ENCODE measurements around the gene TMSB15B. TPM values are rescaled to one million over a fixed set of nuclear protein-coding genes. Genes with fewer than 3 reads are reported as not detected.
A peak's percentile ranks its signal among the peaks of the same experiment; 100 is the strongest.
"Not testable (repeated sequence)": the region's sequence is repeated elsewhere in the genome, so short reads cannot be mapped to it uniquely, and the experiment has no call there.

The TMSB15B gene
- total and polyA plus RNA-seq, 2 donors, result 9.1 to 10.9 TPM

- no peak overlapping the region for H3K4me3 ChIP-seq (ENCODE audit: low read length in 2 of 2)
- H3K27ac ChIP-seq (ENCODE audit: low read depth in 1 of 2, low read length in 1 of 2), result no peak overlapping the region
- WGBS, result 93% methylated on average over 4 of the region's 4 CpGs
- peaks cover 0 to 4% of the 10 kb centered on the region in 2 donors for H3K36me3 ChIP-seq (ENCODE audit: control insufficient read depth in 2 of 2, insufficient read depth in 2 of 2, low read length in 1 of 2)
- H3K4me1 ChIP-seq (ENCODE audit: control insufficient read depth in 2 of 2, insufficient read depth in 2 of 2, low read length in 2 of 2), result no peaks in the 10 kb centered on the region
- DNase-seq (ENCODE audit: low read depth in 6 of 9, low spot score in 9 of 9), result no peak
- H3K9me3 ChIP-seq (ENCODE audit: control insufficient read depth in 2 of 2, insufficient read depth in 1 of 2, low read length in 1 of 2), result no peaks in the 10 kb centered on the region
- no peaks in the 10 kb centered on the region for H3K27me3 ChIP-seq (ENCODE audit: control insufficient read depth in 2 of 2, insufficient read depth in 1 of 2, low read length in 1 of 2)
Observed at GRCh38 chrX:103932133-103932532, 30.3 kb upstream of the TMSB15B start.

- H3K9me3 ChIP-seq (ENCODE audit: control insufficient read depth in 2 of 2, insufficient read depth in 1 of 2, low read length in 1 of 2); H3K4me3 ChIP-seq (ENCODE audit: low read length in 2 of 2); H3K36me3 ChIP-seq (ENCODE audit: control insufficient read depth in 2 of 2, insufficient read depth in 2 of 2, low read length in 1 of 2); H3K4me1 ChIP-seq (ENCODE audit: control insufficient read depth in 2 of 2, insufficient read depth in 2 of 2, low read length in 2 of 2); H3K27me3 ChIP-seq (ENCODE audit: control insufficient read depth in 2 of 2, insufficient read depth in 1 of 2, low read length in 1 of 2); DNase-seq (ENCODE audit: low read depth in 6 of 9, low spot score in 9 of 9); H3K27ac ChIP-seq (ENCODE audit: low read depth in 1 of 2, low read length in 1 of 2): not testable (repeated sequence)
- WGBS, result 93% methylated on average over 6 of the region's 6 CpGs
Observed at GRCh38 chrX:103940257-103940656, 22.2 kb upstream of the TMSB15B start.

- peak in 3 of 9 donors; percentile 4 to 24 (median 12) for DNase-seq (ENCODE audit: low read depth in 6 of 9, low spot score in 9 of 9)
- Histone ChIP-seq H3K27ac (ENCODE audit: low read depth in 1 of 2, low read length in 1 of 2) (no peak overlapping the region), H3K27me3 (ENCODE audit: control insufficient read depth in 2 of 2, insufficient read depth in 1 of 2, low read length in 1 of 2) (no peaks in the 10 kb centered on the region), H3K4me1 (ENCODE audit: control insufficient read depth in 2 of 2, insufficient read depth in 2 of 2, low read length in 2 of 2) (no peaks in the 10 kb centered on the region), H3K4me3 (ENCODE audit: low read length in 2 of 2) (no peak overlapping the region), H3K9me3 (ENCODE audit: control insufficient read depth in 2 of 2, insufficient read depth in 1 of 2, low read length in 1 of 2) (no peaks in the 10 kb centered on the region), H3K36me3 (ENCODE audit: control insufficient read depth in 2 of 2, insufficient read depth in 2 of 2, low read length in 1 of 2) (no peaks in the 10 kb centered on the region)
- WGBS, result 18% methylated on average over 3 of the region's 3 CpGs
Observed at GRCh38 chrX:103941201-103941975, 21.0 kb upstream of the TMSB15B start.

DNA sequence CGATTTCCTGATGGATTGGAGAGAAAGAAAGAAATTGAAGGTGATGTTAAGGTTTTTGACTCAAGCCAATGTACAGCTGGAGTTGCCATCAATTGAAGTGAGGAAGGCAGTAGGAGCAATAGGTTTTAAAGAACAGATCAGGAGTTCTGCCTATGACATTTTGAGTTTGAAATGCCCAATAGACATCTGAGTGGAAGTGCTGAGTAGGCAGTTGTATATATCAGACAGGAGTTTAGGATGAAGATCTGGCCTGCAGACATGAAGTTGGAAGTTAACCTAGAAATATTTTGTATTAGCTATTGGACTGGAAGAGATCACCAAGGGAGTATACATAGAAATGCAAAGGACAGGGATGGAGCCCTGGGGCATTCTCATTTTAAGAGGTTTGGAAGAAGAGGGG, 12.9 kb upstream of the TMSB15B start:
- H3K36me3 ChIP-seq (ENCODE audit: control insufficient read depth in 2 of 2, insufficient read depth in 2 of 2, low read length in 1 of 2), result no peaks in the 10 kb centered on the region
- H3K27ac ChIP-seq (ENCODE audit: low read depth in 1 of 2, low read length in 1 of 2), result no peak overlapping the region
- H3K4me3 ChIP-seq (ENCODE audit: low read length in 2 of 2), result no peak overlapping the region
- no peaks in the 10 kb centered on the region for H3K27me3 ChIP-seq (ENCODE audit: control insufficient read depth in 2 of 2, insufficient read depth in 1 of 2, low read length in 1 of 2)
- DNase-seq (ENCODE audit: low read depth in 6 of 9, low spot score in 9 of 9), result no peak
- 94% methylated on average over 1 of the region's 1 CpG for WGBS
- H3K4me1 ChIP-seq (ENCODE audit: control insufficient read depth in 2 of 2, insufficient read depth in 2 of 2, low read length in 2 of 2), result no peaks in the 10 kb centered on the region
- H3K9me3 ChIP-seq (ENCODE audit: control insufficient read depth in 2 of 2, insufficient read depth in 1 of 2, low read length in 1 of 2), result no peaks in the 10 kb centered on the region

DNA sequence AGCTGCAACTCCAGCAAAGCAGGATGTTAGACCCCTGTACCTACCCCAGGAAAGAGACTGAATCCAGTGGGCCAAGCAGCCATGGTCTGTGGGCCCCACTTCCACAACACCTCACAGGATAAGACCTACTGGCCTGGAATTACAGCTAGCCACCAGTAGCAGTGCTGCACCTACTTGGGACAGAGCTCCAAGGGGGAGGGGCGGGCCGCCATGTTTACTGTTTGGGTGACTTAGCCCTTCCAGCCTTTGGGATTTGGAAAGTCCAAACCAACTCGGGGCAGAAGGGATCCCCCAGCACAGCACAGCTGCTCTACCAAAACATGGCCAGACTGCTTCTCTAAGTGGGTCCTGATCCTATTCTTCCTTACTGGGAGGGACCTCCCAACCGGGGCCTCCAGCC, 9.1 kb upstream of the TMSB15B start:
- no peaks in the 10 kb centered on the region for H3K9me3 ChIP-seq (ENCODE audit: control insufficient read depth in 2 of 2, insufficient read depth in 1 of 2, low read length in 1 of 2)
- 100% methylated on average over 4 of the region's 4 CpGs for WGBS
- DNase-seq (ENCODE audit: low read depth in 6 of 9, low spot score in 9 of 9), result no peak
- H3K4me1 ChIP-seq (ENCODE audit: control insufficient read depth in 2 of 2, insufficient read depth in 2 of 2, low read length in 2 of 2), result no peaks in the 10 kb centered on the region
- H3K4me3 ChIP-seq (ENCODE audit: low read length in 2 of 2), result no peak overlapping the region
- H3K27ac ChIP-seq (ENCODE audit: low read depth in 1 of 2, low read length in 1 of 2), result no peak overlapping the region
- no peaks in the 10 kb centered on the region for H3K36me3 ChIP-seq (ENCODE audit: control insufficient read depth in 2 of 2, insufficient read depth in 2 of 2, low read length in 1 of 2)
- no peaks in the 10 kb centered on the region for H3K27me3 ChIP-seq (ENCODE audit: control insufficient read depth in 2 of 2, insufficient read depth in 1 of 2, low read length in 1 of 2)

DNA sequence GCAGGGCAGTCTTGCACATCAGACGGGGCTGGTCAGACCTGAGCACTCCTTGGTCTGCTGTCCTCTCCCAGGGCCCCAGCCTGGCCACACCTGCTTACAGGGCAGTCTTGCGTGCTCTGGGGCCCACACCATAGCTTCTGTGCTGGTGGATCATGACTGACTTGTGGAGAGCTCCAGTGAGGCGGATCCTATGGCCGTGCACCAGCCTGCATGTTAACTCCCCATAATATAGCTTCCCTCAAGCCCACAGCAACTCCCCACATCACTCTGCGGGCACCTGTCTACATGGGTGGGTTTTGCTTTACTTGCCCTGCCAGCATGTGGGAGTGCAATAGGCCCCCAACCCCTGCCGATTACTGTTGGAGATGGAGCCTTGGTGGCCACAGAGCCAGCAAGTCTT, 8.2 kb upstream of the TMSB15B start:
- WGBS, result 98% methylated on average over 6 of the region's 6 CpGs
- H3K9me3 ChIP-seq (ENCODE audit: control insufficient read depth in 2 of 2, insufficient read depth in 1 of 2, low read length in 1 of 2), result no peaks in the 10 kb centered on the region
- no peaks in the 10 kb centered on the region for H3K4me1 ChIP-seq (ENCODE audit: control insufficient read depth in 2 of 2, insufficient read depth in 2 of 2, low read length in 2 of 2)
- H3K27ac ChIP-seq (ENCODE audit: low read depth in 1 of 2, low read length in 1 of 2), result no peak overlapping the region
- H3K4me3 ChIP-seq (ENCODE audit: low read length in 2 of 2), result no peak overlapping the region
- H3K36me3 ChIP-seq (ENCODE audit: control insufficient read depth in 2 of 2, insufficient read depth in 2 of 2, low read length in 1 of 2), result no peaks in the 10 kb centered on the region
- H3K27me3 ChIP-seq (ENCODE audit: control insufficient read depth in 2 of 2, insufficient read depth in 1 of 2, low read length in 1 of 2), result no peaks in the 10 kb centered on the region
- no peak for DNase-seq (ENCODE audit: low read depth in 6 of 9, low spot score in 9 of 9)

DNA sequence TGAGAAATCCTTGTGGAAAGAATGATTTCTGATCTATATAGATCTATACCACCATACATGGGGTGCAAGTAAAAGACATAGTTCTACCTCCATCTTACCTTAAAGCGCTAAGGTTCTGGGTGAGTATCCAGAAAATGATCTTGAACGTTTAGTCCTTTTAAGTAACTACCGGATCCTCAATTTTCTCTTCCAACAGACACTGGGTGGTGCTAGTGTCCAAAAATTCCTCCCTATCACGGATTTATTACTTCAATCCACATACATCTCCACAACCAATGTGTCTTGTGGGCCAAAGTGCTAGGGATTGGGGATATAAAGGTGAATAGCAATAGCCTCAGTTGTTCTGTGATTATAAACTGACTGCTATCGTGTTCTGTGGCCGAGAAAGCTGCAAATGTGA, 1.8 kb upstream of the TMSB15B start:
- H3K27me3 ChIP-seq (ENCODE audit: control insufficient read depth in 2 of 2, insufficient read depth in 1 of 2, low read length in 1 of 2); H3K4me1 ChIP-seq (ENCODE audit: control insufficient read depth in 2 of 2, insufficient read depth in 2 of 2, low read length in 2 of 2); H3K9me3 ChIP-seq (ENCODE audit: control insufficient read depth in 2 of 2, insufficient read depth in 1 of 2, low read length in 1 of 2); H3K36me3 ChIP-seq (ENCODE audit: control insufficient read depth in 2 of 2, insufficient read depth in 2 of 2, low read length in 1 of 2); H3K27ac ChIP-seq (ENCODE audit: low read depth in 1 of 2, low read length in 1 of 2); H3K4me3 ChIP-seq (ENCODE audit: low read length in 2 of 2); DNase-seq (ENCODE audit: low read depth in 6 of 9, low spot score in 9 of 9): not testable (repeated sequence)
- no CpG with 5 or more reads among the region's 6 CpGs for WGBS

- WGBS, result no CpG with 5 or more reads among the region's 13 CpGs
- not testable (repeated sequence) for H3K4me1 ChIP-seq (ENCODE audit: control insufficient read depth in 2 of 2, insufficient read depth in 2 of 2, low read length in 2 of 2)
Observed at GRCh38 chrX:103983508-103983907, 21.1 kb downstream of the TMSB15B start.

GRCh38 chrX:103999234-103999633, 36.8 kb downstream of the TMSB15B start:
- Histone ChIP-seq H3K27ac (ENCODE audit: low read depth in 1 of 2, low read length in 1 of 2) (no peak overlapping the region), H3K4me1 (ENCODE audit: control insufficient read depth in 2 of 2, insufficient read depth in 2 of 2, low read length in 2 of 2) (no peaks in the 10 kb centered on the region), H3K9me3 (ENCODE audit: control insufficient read depth in 2 of 2, insufficient read depth in 1 of 2, low read length in 1 of 2) (no peaks in the 10 kb centered on the region), H3K27me3 (ENCODE audit: control insufficient read depth in 2 of 2, insufficient read depth in 1 of 2, low read length in 1 of 2) (no peaks in the 10 kb centered on the region), H3K4me3 (ENCODE audit: low read length in 2 of 2) (no peak overlapping the region), H3K36me3 (ENCODE audit: control insufficient read depth in 2 of 2, insufficient read depth in 2 of 2, low read length in 1 of 2) (no peaks in the 10 kb centered on the region)
- 37% methylated on average over 5 of the region's 5 CpGs for WGBS
- no peak for DNase-seq (ENCODE audit: low read depth in 6 of 9, low spot score in 9 of 9)

More at GRCh38 chrX:103983508-103983907, 21.1 kb downstream of the TMSB15B start:
- not testable (repeated sequence) for H3K36me3 ChIP-seq (ENCODE audit: control insufficient read depth in 2 of 2, insufficient read depth in 2 of 2, low read length in 1 of 2); H3K27me3 ChIP-seq (ENCODE audit: control insufficient read depth in 2 of 2, insufficient read depth in 1 of 2, low read length in 1 of 2); DNase-seq (ENCODE audit: low read depth in 6 of 9, low spot score in 9 of 9); H3K9me3 ChIP-seq (ENCODE audit: control insufficient read depth in 2 of 2, insufficient read depth in 1 of 2, low read length in 1 of 2); H3K4me3 ChIP-seq (ENCODE audit: low read length in 2 of 2); H3K27ac ChIP-seq (ENCODE audit: low read depth in 1 of 2, low read length in 1 of 2)

All from thymus (tissue), 11 donors.